Breast epithelium (tissue), 4 donors: Measurements from ENCODE around the gene EVL. TPM values are rescaled to one million over a fixed set of nuclear protein-coding genes. Genes with fewer than 3 reads are reported as not detected.

Experiments used
- DNase-seq, 2 donors: peaks; one replicate each; pipeline ENCODE4 v3.0.0-alpha.2; 2019; ENCODE audit warnings: low spot score in 2 of 2
- H3K27ac ChIP-seq, 2 donors: fragments of 200-600 bp; sonication (generic) in 1 of 2; one replicate each; pipeline ENCODE4 v1.5.1; 2016 to 2019; ENCODE audit warnings: mild to moderate bottlenecking in 1 of 2
- H3K27me3 ChIP-seq, 2 donors: fragments of 200-600 bp; sonication (generic) in 1 of 2; one replicate each; pipeline versions ENCODE4 v1.5.1 to v1.6.0; 2017 to 2019; ENCODE audit warnings: control low read depth in 1 of 2, mild to moderate bottlenecking in 1 of 2
- H3K36me3 ChIP-seq: fragments of 200-600 bp; one replicate; pipeline ENCODE4 v1.5.1; 2019
- H3K4me1 ChIP-seq, 2 donors: fragments of 200-600 bp; sonication (generic); one replicate each; pipeline ENCODE4 v1.5.1; 2016 to 2019; ENCODE audit warnings: control low read depth in 1 of 2
- H3K4me3 ChIP-seq, 3 donors: fragments of 200-600 bp; sonication (generic); 1 replicate in 2 of 3; 2 replicates in 1 of 3; pipeline ENCODE4 v1.5.1; 2016 to 2019; ENCODE audit warnings: mild to moderate bottlenecking in 3 of 3, moderate library complexity in 2 of 3
- H3K9me3 ChIP-seq, 2 donors: fragments of 200-600 bp; sonication (generic) in 1 of 2; one replicate each; pipeline ENCODE4 v1.5.1; 2016 to 2019; ENCODE audit warnings: control low read depth in 1 of 2
- CTCF ChIP-seq, 3 donors: fragments of 450-650 bp; IDR thresholded peaks; one replicate each; pipeline ENCODE4 v1.5.1; 2016 to 2017; ENCODE audit warnings: antibody characterized with exemption in 3 of 3, mild to moderate bottlenecking in 3 of 3, moderate library complexity in 3 of 3
- POLR2A ChIP-seq: fragments of 450-650 bp; IDR thresholded peaks from one replicate; pipeline ENCODE4 v1.6.1; 2016; ENCODE audit warnings: antibody characterized with exemption, mild to moderate bottlenecking, moderate library complexity
- POLR2AphosphoS5 ChIP-seq, 3 donors: sonication (generic); formaldehyde crosslinking; IDR thresholded peaks; one replicate each; pipeline ENCODE4 v1.6.1; 2017; ENCODE audit warnings: antibody characterized with exemption in 3 of 3
- intact Hi-C: fragments of 100-400 bp; cut with DNase I; formaldehyde crosslinking; loops from one replicate; pipeline ENCODE4 v1.15.1; 2023; ENCODE audit warnings: low total_unique reads
- total RNA-seq, 3 donors: library from RNA; depleted of rRNA; stranded (reverse); fragments of >200 nt; gene quantifications; one replicate each; pipeline ENCODE4 v1.1.0, GENCODE V29; 2016

Gene EVL
- total RNA-seq, 3 donors from 2014 or later, result 50.7 to 116 (median 107) TPM

GRCh38 chr14:100114109-100114765 is 49.0 kb downstream of the EVL start:
- Histone ChIP-seq H3K36me3 (no peaks in the 10 kb centered on the region), H3K9me3 (no peaks in the 10 kb centered on the region), H3K27ac (no peak overlapping the region), H3K4me1 (no peaks in the 10 kb centered on the region), H3K4me3 (no peak overlapping the region), H3K27me3 (no peaks in the 10 kb centered on the region)
- intact Hi-C loops, result no loop called here
- TF ChIP-seq POLR2AphosphoS5 (IDR thresholded peaks at IDR 0.05) (no peak), CTCF (IDR thresholded peaks at IDR 0.05) (no peak), POLR2A (no peak)
- no peak for DNase-seq

GRCh38 chr14:100115236-100115635 is 50.0 kb downstream of the EVL start:
- H3K4me3 ChIP-seq, result no peak overlapping the region
- H3K27ac ChIP-seq, result no peak overlapping the region
- no peaks in the 10 kb centered on the region for H3K27me3 ChIP-seq
- DNase-seq, result no peak
- H3K4me1 ChIP-seq, result no peaks in the 10 kb centered on the region
- TF ChIP-seq POLR2A (no peak), CTCF (IDR thresholded peaks at IDR 0.05) (no peak), POLR2AphosphoS5 (IDR thresholded peaks at IDR 0.05) (no peak)
- H3K9me3 ChIP-seq, result no peaks in the 10 kb centered on the region
- intact Hi-C loops, result no loop called here
- no peaks in the 10 kb centered on the region for H3K36me3 ChIP-seq

- no peak for DNase-seq
- Histone ChIP-seq H3K27me3 (no peaks in the 10 kb centered on the region), H3K27ac (no peak overlapping the region), H3K36me3 (no peaks in the 10 kb centered on the region), H3K9me3 (no peaks in the 10 kb centered on the region), H3K4me1 (no peaks in the 10 kb centered on the region), H3K4me3 (no peak overlapping the region)
- intact Hi-C loops, result no loop called here
- TF ChIP-seq POLR2A, result no peak
- no peak for TF ChIP-seq CTCF (IDR thresholded peaks at IDR 0.05)
- TF ChIP-seq POLR2AphosphoS5 (IDR thresholded peaks at IDR 0.05), result no peak
Observed at GRCh38 chr14:100115726-100116125, 50.5 kb downstream of the EVL start.

GRCh38 chr14:100116134-100116533 is 50.9 kb downstream of the EVL start:
- H3K27me3 ChIP-seq, result no peaks in the 10 kb centered on the region
- intact Hi-C loops, result no loop called here
- no peaks in the 10 kb centered on the region for H3K9me3 ChIP-seq
- no peaks in the 10 kb centered on the region for H3K36me3 ChIP-seq
- TF ChIP-seq POLR2AphosphoS5 (IDR thresholded peaks at IDR 0.05), result no peak
- TF ChIP-seq CTCF (IDR thresholded peaks at IDR 0.05), result no peak
- no peak for TF ChIP-seq POLR2A
- no peak for DNase-seq
- no peak overlapping the region for H3K27ac ChIP-seq
- no peaks in the 10 kb centered on the region for H3K4me1 ChIP-seq
- no peak overlapping the region for H3K4me3 ChIP-seq

GRCh38 chr14:100117026-100117425 is 51.8 kb downstream of the EVL start:
- intact Hi-C loops, result no loop called here
- Histone ChIP-seq H3K27me3 (no peaks in the 10 kb centered on the region), H3K27ac (no peak overlapping the region), H3K36me3 (no peaks in the 10 kb centered on the region), H3K9me3 (no peaks in the 10 kb centered on the region), H3K4me3 (no peak overlapping the region), H3K4me1 (no peaks in the 10 kb centered on the region)
- DNase-seq, result no peak
- TF ChIP-seq POLR2AphosphoS5 (IDR thresholded peaks at IDR 0.05) (no peak), POLR2A (no peak), CTCF (IDR thresholded peaks at IDR 0.05) (no peak)
